ENCODE results near the gene ARHGEF39.

ARHGEF39 gene

DNA sequence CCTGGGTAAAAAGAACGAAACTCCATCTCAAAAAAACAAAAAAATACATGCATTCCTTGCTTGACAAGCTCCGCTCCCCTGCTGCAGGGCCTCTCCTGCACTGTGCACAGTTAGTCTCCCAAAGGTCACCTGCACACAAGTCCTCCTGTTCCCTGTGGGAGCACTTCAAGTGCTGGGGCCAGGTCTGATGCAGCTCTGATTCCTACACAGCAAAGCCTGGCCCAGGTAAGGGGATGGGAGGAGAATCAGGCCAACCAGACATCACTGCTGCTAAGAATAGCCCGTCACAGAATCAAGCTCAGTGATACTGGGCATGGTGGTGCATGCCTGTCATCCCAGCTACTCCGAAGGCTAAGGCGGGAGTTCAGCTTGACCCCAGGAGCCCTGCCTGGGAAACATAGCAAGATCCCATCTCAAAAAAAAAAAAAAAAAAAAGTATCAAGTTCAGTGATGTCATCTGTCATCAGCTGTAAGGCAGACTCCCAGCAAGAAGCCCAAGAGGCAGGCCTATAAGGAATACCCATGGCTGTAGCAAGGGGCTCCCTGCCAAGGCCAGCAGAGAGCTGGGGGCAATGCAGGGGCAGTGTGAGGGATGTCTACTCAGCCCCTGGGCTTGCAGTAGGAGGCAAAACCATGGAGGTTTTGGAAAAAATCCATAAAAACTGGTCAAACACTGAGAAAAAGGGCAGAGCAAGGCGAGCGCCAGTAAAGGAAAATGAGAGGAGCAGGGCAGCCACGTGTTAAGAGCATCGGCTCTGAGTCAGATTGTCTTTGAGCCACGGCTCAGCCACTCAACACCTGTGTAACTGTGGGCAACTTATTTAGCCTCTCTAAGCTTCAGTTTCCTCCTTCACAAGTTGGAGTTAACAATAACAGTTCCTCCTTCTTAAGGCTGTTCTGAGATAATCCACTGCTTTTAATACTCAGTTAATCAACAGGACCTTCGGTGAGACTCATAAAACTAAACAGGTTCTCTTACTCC, 21.5 kb upstream of the ARHGEF39 start:
- H3K27me3 Mint-ChIP-seq (ENCODE audit: low read depth, poor library complexity): no peaks in the 10 kb centered on the region
- peaks cover 77% of the 10 kb centered on the region for H3K4me1 Mint-ChIP-seq
- peaks cover 49% of the 10 kb centered on the region for H3K36me3 Mint-ChIP-seq (ENCODE audit: low read depth)
- DNase-seq: no peak
- TF ChIP-seq, protein P1, sequence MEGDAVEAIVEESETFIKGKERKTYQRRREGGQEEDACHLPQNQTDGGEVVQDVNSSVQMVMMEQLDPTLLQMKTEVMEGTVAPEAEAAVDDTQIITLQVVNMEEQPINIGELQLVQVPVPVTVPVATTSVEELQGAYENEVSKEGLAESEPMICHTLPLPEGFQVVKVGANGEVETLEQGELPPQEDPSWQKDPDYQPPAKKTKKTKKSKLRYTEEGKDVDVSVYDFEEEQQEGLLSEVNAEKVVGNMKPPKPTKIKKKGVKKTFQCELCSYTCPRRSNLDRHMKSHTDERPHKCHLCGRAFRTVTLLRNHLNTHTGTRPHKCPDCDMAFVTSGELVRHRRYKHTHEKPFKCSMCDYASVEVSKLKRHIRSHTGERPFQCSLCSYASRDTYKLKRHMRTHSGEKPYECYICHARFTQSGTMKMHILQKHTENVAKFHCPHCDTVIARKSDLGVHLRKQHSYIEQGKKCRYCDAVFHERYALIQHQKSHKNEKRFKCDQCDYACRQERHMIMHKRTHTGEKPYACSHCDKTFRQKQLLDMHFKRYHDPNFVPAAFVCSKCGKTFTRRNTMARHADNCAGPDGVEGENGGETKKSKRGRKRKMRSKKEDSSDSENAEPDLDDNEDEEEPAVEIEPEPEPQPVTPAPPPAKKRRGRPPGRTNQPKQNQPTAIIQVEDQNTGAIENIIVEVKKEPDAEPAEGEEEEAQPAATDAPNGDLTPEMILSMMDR (IDR thresholded peaks at IDR 0.05): no peak
- H3K9me3 Mint-ChIP-seq: no peaks in the 10 kb centered on the region
- peak overlapping the region; percentile 83 for H3K27ac Mint-ChIP-seq
- H3K4me3 Mint-ChIP-seq: peak overlapping the region; percentile 60

DNA sequence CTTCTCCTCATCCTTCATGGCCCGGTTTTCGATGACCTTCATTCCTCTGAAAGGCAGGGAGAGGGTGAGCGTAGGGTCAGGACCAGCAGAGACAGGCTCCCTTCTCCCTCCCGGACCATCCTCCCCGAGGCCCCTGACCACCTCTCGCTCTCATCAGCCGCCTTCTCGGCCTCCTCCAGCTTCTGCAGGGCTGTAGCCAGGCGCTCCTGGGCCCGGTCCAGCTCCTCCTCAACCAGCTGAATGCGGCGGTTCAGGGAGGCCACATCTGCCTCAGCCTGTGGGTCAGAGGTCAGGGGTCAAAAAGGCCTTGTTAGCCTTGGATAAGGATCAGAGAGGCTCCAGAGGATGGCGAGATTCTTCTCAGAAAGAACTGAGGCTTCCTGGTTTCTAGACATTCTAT, 20.5 kb upstream of the ARHGEF39 start:
- Mint-ChIP-seq H3K36me3 (ENCODE audit: low read depth) (peaks cover 49% of the 10 kb centered on the region), H3K4me3 (no peak overlapping the region), H3K4me1 (peaks cover 81% of the 10 kb centered on the region), H3K9me3 (no peaks in the 10 kb centered on the region), H3K27ac (no peak overlapping the region), H3K27me3 (ENCODE audit: low read depth, poor library complexity) (no peaks in the 10 kb centered on the region)
- DNase-seq: no peak
- TF ChIP-seq, protein P1 (IDR thresholded peaks at IDR 0.05): no peak

DNA sequence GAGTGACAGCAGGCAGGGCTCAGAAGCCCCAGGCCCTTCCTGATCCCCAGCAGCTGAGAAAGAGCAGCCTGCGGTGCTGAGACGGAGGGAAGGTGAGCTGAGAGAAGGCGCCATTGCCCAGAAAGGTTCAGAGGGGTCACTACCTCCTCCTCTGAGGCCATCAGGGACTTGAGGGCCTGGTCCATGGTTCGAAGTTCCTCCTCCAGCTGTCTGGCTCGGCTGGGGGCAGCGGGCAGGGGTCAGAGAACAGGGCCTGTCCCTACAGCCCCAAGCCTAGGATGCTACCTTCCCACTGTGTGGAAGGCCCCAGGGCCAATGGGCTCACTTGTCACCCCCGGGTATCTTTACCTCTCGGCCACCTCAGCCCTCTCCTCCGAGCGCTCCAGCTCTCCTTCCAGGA, 19.9 kb upstream of the ARHGEF39 start:
- no peak for DNase-seq
- TF ChIP-seq, protein P1 (IDR thresholded peaks at IDR 0.05): no peak
- peaks cover 1% of the 10 kb centered on the region for H3K27me3 Mint-ChIP-seq (ENCODE audit: low read depth, poor library complexity)
- peaks cover 87% of the 10 kb centered on the region for H3K4me1 Mint-ChIP-seq
- no peak overlapping the region for H3K27ac Mint-ChIP-seq
- H3K9me3 Mint-ChIP-seq: no peaks in the 10 kb centered on the region
- H3K4me3 Mint-ChIP-seq: no peak overlapping the region
- peaks cover 49% of the 10 kb centered on the region for H3K36me3 Mint-ChIP-seq (ENCODE audit: low read depth)

DNA sequence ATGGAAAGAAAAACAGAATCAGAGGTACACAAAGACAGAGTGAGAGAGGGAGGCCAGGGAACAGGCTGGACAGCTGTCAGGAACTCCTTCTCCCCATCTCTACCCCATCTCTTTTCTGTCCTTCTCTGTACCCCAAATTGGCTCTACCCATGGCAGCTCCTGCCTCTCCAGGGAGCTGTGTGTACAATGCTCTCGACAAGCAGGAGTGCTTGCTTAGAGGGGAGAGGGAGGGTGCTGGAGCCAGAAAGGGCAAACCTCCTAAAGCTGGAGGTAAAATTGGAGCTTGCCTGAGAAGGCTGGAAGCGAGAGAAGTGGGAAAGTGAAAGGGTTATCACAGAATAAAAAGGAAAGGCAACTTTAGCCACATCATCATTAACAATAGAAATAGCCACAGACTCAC, 18.3 kb upstream of the ARHGEF39 start:
- Mint-ChIP-seq H3K36me3 (ENCODE audit: low read depth) (peaks cover 49% of the 10 kb centered on the region), H3K4me3 (no peak overlapping the region), H3K9me3 (no peaks in the 10 kb centered on the region), H3K4me1 (peaks cover 85% of the 10 kb centered on the region), H3K27me3 (ENCODE audit: low read depth, poor library complexity) (peaks cover 3% of the 10 kb centered on the region), H3K27ac (peak overlapping the region; percentile 58)
- TF ChIP-seq, protein P1 (IDR thresholded peaks at IDR 0.05): no peak
- no peak for DNase-seq

DNA sequence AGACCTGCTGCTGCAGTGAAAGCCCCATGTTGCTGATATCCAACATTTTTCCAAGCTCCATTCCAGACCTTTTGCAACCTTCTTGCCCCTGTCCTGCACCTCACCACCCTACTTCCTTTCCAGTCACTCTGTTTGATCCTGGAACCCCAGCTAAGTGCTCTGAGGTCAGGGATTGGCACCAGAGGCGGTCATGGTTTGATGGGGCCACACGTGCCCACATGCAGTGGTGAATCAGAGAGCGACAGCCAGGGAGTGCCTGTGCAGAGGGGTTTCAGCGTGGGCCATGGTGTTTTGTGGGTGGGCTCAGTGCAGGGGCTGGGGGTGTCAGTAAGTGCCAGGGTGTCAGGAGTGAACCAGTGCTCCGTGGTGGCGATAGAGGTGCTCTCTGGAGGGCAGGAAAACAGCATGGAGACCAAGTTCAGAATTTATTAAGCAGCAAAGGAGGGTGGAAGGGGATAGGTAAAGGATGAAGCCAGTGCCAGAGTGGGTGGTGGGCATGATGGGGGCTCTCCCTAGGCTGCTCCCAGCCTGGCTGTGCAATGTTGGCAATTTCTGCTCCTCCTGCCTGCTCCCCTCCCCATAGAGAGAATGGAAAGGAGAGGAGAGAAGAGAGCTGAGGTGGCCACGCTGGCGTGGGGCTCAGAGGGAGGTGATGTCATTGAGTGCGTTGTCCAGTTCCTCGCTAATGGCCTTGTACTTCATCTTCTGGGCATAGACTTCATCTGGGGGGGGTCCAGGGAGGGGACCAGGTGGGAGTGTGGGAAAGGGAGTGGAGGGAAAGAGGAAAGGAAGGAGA, 17.7 kb upstream of the ARHGEF39 start:
- DNase-seq: no peak
- Mint-ChIP-seq H3K36me3 (ENCODE audit: low read depth) (peaks cover 49% of the 10 kb centered on the region), H3K27me3 (ENCODE audit: low read depth, poor library complexity) (peaks cover 3% of the 10 kb centered on the region), H3K4me1 (peaks cover 80% of the 10 kb centered on the region), H3K4me3 (no peak overlapping the region), H3K9me3 (no peaks in the 10 kb centered on the region), H3K27ac (peak overlapping the region; percentile 62)
- TF ChIP-seq, protein P1 (IDR thresholded peaks at IDR 0.05): no peak
